HG03159 (cell line): ENCODE data around the gene KSR1.
A peak's percentile ranks its signal among the peaks of the same experiment; 100 is the strongest.
"Not testable (repeated sequence)": the region's sequence is repeated elsewhere in the genome, so short reads cannot be mapped to it uniquely, and the experiment has no call there.

Source experiments
- ATAC-seq: cut with Tn5 transposase; IDR thresholded peaks from one replicate; pipeline ENCODE4 v1.9.1; 2021; ENCODE audit warnings: mild to moderate bottlenecking, moderate library complexity; ENCODE audit not compliant: unreplicated experiment

KSR1 gene

GRCh38 chr17:27628376-27628775 is 172.1 kb downstream of the KSR1 start:
- no peak for ATAC-seq

- not testable (repeated sequence) for ATAC-seq
Measured at GRCh38 chr17:27629260-27629659, 173.0 kb downstream of the KSR1 start.

- ATAC-seq, result peak; percentile 58
Measured at GRCh38 chr17:27630607-27631410, 174.6 kb downstream of the KSR1 start, which contains the start of gene LGALS9. LGALS9 (plus strand) TSS chr17:27631188; CDS start chr17:27631266, 78 bp downstream.

- peak; percentile 42 for ATAC-seq
Measured at GRCh38 chr17:27631411-27631760, 175.1 kb downstream of the KSR1 start.

- ATAC-seq, result no peak
Measured at GRCh38 chr17:27631897-27632725, 175.9 kb downstream of the KSR1 start.

- not testable (repeated sequence) for ATAC-seq
Measured at GRCh38 chr17:27632766-27633165, 176.5 kb downstream of the KSR1 start.

GRCh38 chr17:27633312-27634025 is 177.2 kb downstream of the KSR1 start:
- ATAC-seq, result no peak

GRCh38 chr17:27634026-27634335 is 177.7 kb downstream of the KSR1 start:
- no peak for ATAC-seq

GRCh38 chr17:27634776-27635175 is 178.5 kb downstream of the KSR1 start:
- no peak for ATAC-seq

- ATAC-seq, result no peak
Measured at GRCh38 chr17:27635275-27635823, 179.1 kb downstream of the KSR1 start.

- ATAC-seq, result not testable (repeated sequence)
Measured at GRCh38 chr17:27636005-27636520, 179.8 kb downstream of the KSR1 start.

- ATAC-seq, result not testable (repeated sequence)
Measured at GRCh38 chr17:27637818-27638217, 181.6 kb downstream of the KSR1 start.

GRCh38 chr17:27638415-27638914 is 182.2 kb downstream of the KSR1 start:
- ATAC-seq, result not testable (repeated sequence)

- ATAC-seq, result no peak
Measured at GRCh38 chr17:27640790-27641189, 184.5 kb downstream of the KSR1 start.

- no peak for ATAC-seq
Measured at GRCh38 chr17:27644586-27644985, 188.3 kb downstream of the KSR1 start.

GRCh38 chr17:27645621-27646020 is 189.4 kb downstream of the KSR1 start:
- ATAC-seq, result not testable (repeated sequence)

- ATAC-seq, result no peak
Measured at GRCh38 chr17:27646232-27646631, 190.0 kb downstream of the KSR1 start.

GRCh38 chr17:27647765-27648164 is 191.5 kb downstream of the KSR1 start:
- no peak for ATAC-seq

GRCh38 chr17:27649111-27649571 is 192.9 kb downstream of the KSR1 start:
- ATAC-seq, result not testable (repeated sequence)

GRCh38 chr17:27649929-27650328 is 193.7 kb downstream of the KSR1 start:
- no peak for ATAC-seq

- ATAC-seq, result no peak
Measured at GRCh38 chr17:27650836-27651235, 194.6 kb downstream of the KSR1 start.
